ENCODE results near the gene APBA2.
"Not testable (repeated sequence)": the region's sequence is repeated elsewhere in the genome, so short reads cannot be mapped to it uniquely, and the experiment has no call there.

The APBA2 gene

GRCh38 chr15:28885630-28886430, at the start of gene APBA2:
Gene APBA2 (plus strand): TSS chr15:28885974. CDS start chr15:29053885, 167,911 bp downstream.
- no peak for DNase-seq (ENCODE audit: low read depth, low spot score)

- not testable (repeated sequence) for DNase-seq (ENCODE audit: low read depth, low spot score)
Measured at GRCh38 chr15:28840285-28840684, 45.5 kb upstream of the APBA2 start.

GRCh38 chr15:28842210-28842609, 43.6 kb upstream of the APBA2 start:
- DNase-seq (ENCODE audit: low read depth, low spot score) = not testable (repeated sequence)

- DNase-seq (ENCODE audit: low read depth, low spot score) = not testable (repeated sequence)
Measured at GRCh38 chr15:28843520-28843919, 42.3 kb upstream of the APBA2 start.

- DNase-seq (ENCODE audit: low read depth, low spot score) = not testable (repeated sequence)
Measured at GRCh38 chr15:28844147-28844546, 41.6 kb upstream of the APBA2 start.

GRCh38 chr15:28847247-28847646, 38.5 kb upstream of the APBA2 start:
- DNase-seq (ENCODE audit: low read depth, low spot score) = not testable (repeated sequence)

- DNase-seq (ENCODE audit: low read depth, low spot score) = not testable (repeated sequence)
Measured at GRCh38 chr15:28847959-28848358, 37.8 kb upstream of the APBA2 start.

GRCh38 chr15:28848521-28848920, 37.3 kb upstream of the APBA2 start, which contains the start of gene GOLGA6L7:
Gene GOLGA6L7 (minus strand): TSS chr15:28848644. CDS start chr15:28848549, 95 bp downstream.
- not testable (repeated sequence) for DNase-seq (ENCODE audit: low read depth, low spot score)

- not testable (repeated sequence) for DNase-seq (ENCODE audit: low read depth, low spot score)
Measured at GRCh38 chr15:28849271-28849670, 36.5 kb upstream of the APBA2 start.

GRCh38 chr15:28849766-28850165, 36.0 kb upstream of the APBA2 start:
- DNase-seq (ENCODE audit: low read depth, low spot score) = not testable (repeated sequence)

- DNase-seq (ENCODE audit: low read depth, low spot score) = not testable (repeated sequence)
Measured at GRCh38 chr15:28853654-28854053, 32.1 kb upstream of the APBA2 start.

- not testable (repeated sequence) for DNase-seq (ENCODE audit: low read depth, low spot score)
Measured at GRCh38 chr15:28854578-28854977, 31.2 kb upstream of the APBA2 start.

- no peak for DNase-seq (ENCODE audit: low read depth, low spot score)
Measured at GRCh38 chr15:28861031-28861534, 24.7 kb upstream of the APBA2 start.

- not testable (repeated sequence) for DNase-seq (ENCODE audit: low read depth, low spot score)
Measured at GRCh38 chr15:28861589-28862293, 24.0 kb upstream of the APBA2 start.

- DNase-seq (ENCODE audit: low read depth, low spot score) = no peak
Measured at GRCh38 chr15:28868744-28869345, 16.9 kb upstream of the APBA2 start.

GRCh38 chr15:28871168-28871567, 14.6 kb upstream of the APBA2 start:
- DNase-seq (ENCODE audit: low read depth, low spot score) = no peak

- no peak for DNase-seq (ENCODE audit: low read depth, low spot score)
Measured at GRCh38 chr15:28873006-28873405, 12.8 kb upstream of the APBA2 start.

GRCh38 chr15:28873585-28874190, 12.1 kb upstream of the APBA2 start:
- DNase-seq (ENCODE audit: low read depth, low spot score) = no peak

GRCh38 chr15:28875461-28876000, 10.2 kb upstream of the APBA2 start:
- DNase-seq (ENCODE audit: low read depth, low spot score) = no peak

- peak; percentile 45 for DNase-seq (ENCODE audit: low read depth, low spot score)
Measured at GRCh38 chr15:28876131-28876844, 9.5 kb upstream of the APBA2 start.

- no peak for DNase-seq (ENCODE audit: low read depth, low spot score)
Measured at GRCh38 chr15:28876845-28877185, 9.0 kb upstream of the APBA2 start.

Data from iPS DF 19.7 (cell line).